Chondrocyte (in vitro differentiated cells): ENCODE results near the gene TSEN34. TPM values are rescaled to one million over a fixed set of nuclear protein-coding genes. Genes with fewer than 3 reads are reported as not detected.

Experiments used
- DNase-seq: peaks from one replicate; pipeline ENCODE4 v3.0.0; 2021; ENCODE audit warnings: mixed read lengths, low spot score
- H3K27ac Mint-ChIP-seq: one replicate; pipeline ENCODE4 v1.8.0; 2021; ENCODE audit warnings: mild to moderate bottlenecking, moderate library complexity, mixed read lengths; ENCODE audit not compliant: unreplicated experiment
- H3K27me3 Mint-ChIP-seq: 2 replicates; pipeline ENCODE4 v1.8.0; 2021; ENCODE audit warnings: low read depth, mixed read lengths
- H3K36me3 Mint-ChIP-seq: 2 replicates; pipeline ENCODE4 v1.8.0; 2021; ENCODE audit warnings: low read depth, mixed read lengths
- H3K4me1 Mint-ChIP-seq: 2 replicates; pipeline ENCODE4 v1.8.0; 2021; ENCODE audit warnings: low read depth, mild to moderate bottlenecking, mixed read lengths
- H3K4me3 Mint-ChIP-seq: one replicate; pipeline ENCODE4 v1.8.0; 2021; ENCODE audit warnings: mild to moderate bottlenecking, moderate library complexity, mixed read lengths; ENCODE audit not compliant: unreplicated experiment
- H3K9me3 Mint-ChIP-seq: 2 replicates; pipeline ENCODE4 v1.8.0; 2021; ENCODE audit warnings: low read depth, mixed read lengths
- CTCF ChIP-seq: fragments of 200-600 bp; sonication (generic); IDR thresholded peaks from 2 replicates; pipeline ENCODE4 v1.5.0; 2021; ENCODE audit warnings: antibody characterized with exemption, mild to moderate bottlenecking, moderate library complexity
- total RNA-seq: library from RNA; stranded (reverse); gene quantifications from 3 replicates; pipeline ENCODE4 v1.2.1, GENCODE V29; 2021

Gene TSEN34
- total RNA-seq, 1 donor from 2014 or later = 46.2 TPM

- Mint-ChIP-seq H3K36me3 (peaks cover 36% of the 10 kb centered on the region), H3K27ac (no peak overlapping the region), H3K4me1 (peaks cover 19% of the 10 kb centered on the region), H3K9me3 (no peaks in the 10 kb centered on the region), H3K27me3 (no peaks in the 10 kb centered on the region), H3K4me3 (no peak overlapping the region)
- TF ChIP-seq CTCF = no peak
- DNase-seq = no peak
These were observed 37.3 kb upstream of the TSEN34 start for GRCh38 chr19:54153731-54154326.

- Mint-ChIP-seq H3K4me3 (no peak overlapping the region), H3K36me3 (peaks cover 31% of the 10 kb centered on the region)
- DNase-seq = no peak
These were observed 36.3 kb upstream of the TSEN34 start for GRCh38 chr19:54154603-54155345.

GRCh38 chr19:54155694-54156093, 35.4 kb upstream of the TSEN34 start:
- Mint-ChIP-seq H3K36me3 (peaks cover 27% of the 10 kb centered on the region), H3K9me3 (no peaks in the 10 kb centered on the region), H3K4me3 (no peak overlapping the region), H3K4me1 (peaks cover 31% of the 10 kb centered on the region), H3K27me3 (no peaks in the 10 kb centered on the region), H3K27ac (no peak overlapping the region)
- no peak for TF ChIP-seq CTCF
- DNase-seq = no peak

More at GRCh38 chr19:54154603-54155345, 36.3 kb upstream of the TSEN34 start:
- Mint-ChIP-seq H3K27me3 (no peaks in the 10 kb centered on the region), H3K4me1 (peaks cover 22% of the 10 kb centered on the region), H3K27ac (peak overlapping the region; percentile 3), H3K9me3 (no peaks in the 10 kb centered on the region)
- TF ChIP-seq CTCF = no peak

GRCh38 chr19:54156490-54156889, 34.6 kb upstream of the TSEN34 start:
- Mint-ChIP-seq H3K9me3 (no peaks in the 10 kb centered on the region), H3K36me3 (peaks cover 22% of the 10 kb centered on the region), H3K27me3 (no peaks in the 10 kb centered on the region), H3K27ac (no peak overlapping the region), H3K4me3 (no peak overlapping the region), H3K4me1 (peaks cover 36% of the 10 kb centered on the region)
- no peak for TF ChIP-seq CTCF
- no peak for DNase-seq

- peaks cover 19% of the 10 kb centered on the region for H3K36me3 Mint-ChIP-seq
- TF ChIP-seq CTCF = no peak
- no peak overlapping the region for H3K4me3 Mint-ChIP-seq
- H3K27ac Mint-ChIP-seq = peak overlapping the region; percentile 69
- no peaks in the 10 kb centered on the region for H3K9me3 Mint-ChIP-seq
- H3K4me1 Mint-ChIP-seq = peaks cover 38% of the 10 kb centered on the region
- no peak for DNase-seq
- H3K27me3 Mint-ChIP-seq = no peaks in the 10 kb centered on the region
These were observed 34.2 kb upstream of the TSEN34 start for GRCh38 chr19:54156953-54157352.
